C1 segment of cervical spinal cord (tissue), 14 donors: ENCODE data around the gene CYP27B1.
"Not testable (repeated sequence)": the region's sequence is repeated elsewhere in the genome, so short reads cannot be mapped to it uniquely, and the experiment has no call there.

Experiments used
- DNase-seq, 14 donors: peaks; one replicate each; lab custom pipeline; 2025; lab: John Stamatoyannopoulos, UW

The CYP27B1 gene

GRCh38 chr12:57783466-57783801, 16.6 kb upstream of the CYP27B1 start:
- no peak for DNase-seq

- DNase-seq, result peak; percentile 74 to 95 (median 89)
Observed at GRCh38 chr12:57782608-57783465, 16.0 kb upstream of the CYP27B1 start, which contains the start of gene TSFM. TSFM (plus strand) TSS chr12:57782787; CDS start chr12:57782802, 15 bp downstream.

GRCh38 chr12:57782243-57782607, 15.3 kb upstream of the CYP27B1 start:
- no peak for DNase-seq

GRCh38 chr12:57781801-57782200, 14.9 kb upstream of the CYP27B1 start:
- no peak for DNase-seq

GRCh38 chr12:57781244-57781643, 14.4 kb upstream of the CYP27B1 start:
- no peak for DNase-seq

- no peak for DNase-seq
Observed at GRCh38 chr12:57780284-57780897, 13.5 kb upstream of the CYP27B1 start.

GRCh38 chr12:57779736-57780135, 12.9 kb upstream of the CYP27B1 start:
- DNase-seq, result peak in 1 of 14 donors; percentile 19

GRCh38 chr12:57777911-57778310, 11.0 kb upstream of the CYP27B1 start:
- no peak for DNase-seq

GRCh38 chr12:57777367-57777766, 10.5 kb upstream of the CYP27B1 start:
- no peak for DNase-seq

- no peak for DNase-seq
Observed at GRCh38 chr12:57776247-57776587, 9.3 kb upstream of the CYP27B1 start.

GRCh38 chr12:57775563-57776246, 8.8 kb upstream of the CYP27B1 start:
- no peak for DNase-seq

GRCh38 chr12:57775044-57775443, 8.2 kb upstream of the CYP27B1 start:
- DNase-seq, result no peak

GRCh38 chr12:57774634-57775033, 7.8 kb upstream of the CYP27B1 start:
- not testable (repeated sequence) for DNase-seq

GRCh38 chr12:57772429-57773322, 5.8 kb upstream of the CYP27B1 start, which contains the start of gene EEF1AKMT3:
EEF1AKMT3 (plus strand) TSS chr12:57772614; CDS start chr12:57772725, 111 bp downstream.
- peak in 6 of 14 donors; percentile 52 to 69 (median 60) for DNase-seq

GRCh38 chr12:57771873-57772428, 5.1 kb upstream of the CYP27B1 start, which contains the start of gene METTL1:
METTL1 (minus strand) TSS chr12:57772105; CDS start chr12:57772083, 22 bp downstream.
- DNase-seq, result peak; percentile 63 to 94 (median 90)

GRCh38 chr12:57771236-57771872, 4.5 kb upstream of the CYP27B1 start:
- no peak for DNase-seq

GRCh38 chr12:57770734-57771133, 3.9 kb upstream of the CYP27B1 start:
- no peak for DNase-seq

- DNase-seq, result no peak
Observed at GRCh38 chr12:57769594-57769993, 2.7 kb upstream of the CYP27B1 start.

- no peak for DNase-seq
Observed at GRCh38 chr12:57767876-57768275, 998 bp upstream of the CYP27B1 start.

- no peak for DNase-seq
Observed at GRCh38 chr12:57767305-57767698, 424 bp upstream of the CYP27B1 start.
